Esophagus (tissue), 2 donors: ENCODE measurements around the gene PRPF38A. TPM values are rescaled to one million over a fixed set of nuclear protein-coding genes. Genes with fewer than 3 reads are reported as not detected.

ENCODE experiments used
- H3K27ac ChIP-seq, 2 donors: one replicate each; pipeline ENCODE4 v1.5.1; 2013; ENCODE audit warnings: low read depth in 2 of 2, mild to moderate bottlenecking in 2 of 2, inconsistent platforms in 1 of 2, low read length in 1 of 2, moderate library complexity in 1 of 2
- H3K27me3 ChIP-seq, 2 donors: one replicate each; pipeline ENCODE4 v1.6.1; 2013; ENCODE audit warnings: low read length in 2 of 2, control low read depth in 1 of 2, mild to moderate bottlenecking in 1 of 2; ENCODE audit not compliant: insufficient read depth in 2 of 2, control insufficient read depth in 1 of 2
- H3K36me3 ChIP-seq, 2 donors: one replicate each; pipeline ENCODE4 v1.6.1; 2013; ENCODE audit warnings: low read length in 1 of 2; ENCODE audit not compliant: control insufficient read depth in 2 of 2, insufficient read depth in 2 of 2
- H3K4me1 ChIP-seq, 2 donors: one replicate each; pipeline ENCODE4 v1.6.1; 2013; ENCODE audit warnings: low read length in 1 of 2; ENCODE audit not compliant: control insufficient read depth in 2 of 2, insufficient read depth in 2 of 2
- H3K4me3 ChIP-seq, 2 donors: one replicate each; pipeline ENCODE4 v1.5.1; 2013; ENCODE audit warnings: low read length in 2 of 2, mild to moderate bottlenecking in 2 of 2, low read depth in 1 of 2, moderate library complexity in 1 of 2
- H3K9me3 ChIP-seq, 2 donors: one replicate each; pipeline ENCODE4 v1.6.1; 2013; ENCODE audit warnings: mild to moderate bottlenecking in 2 of 2, low read depth in 1 of 2, low read length in 1 of 2, moderate library complexity in 1 of 2; ENCODE audit not compliant: control insufficient read depth in 2 of 2, insufficient read depth in 1 of 2
- WGBS, 2 donors: extraction: QIAGEN DNeasy Blood & Tissue Kit; methylation state at CpG; one replicate each; pipeline ENCODE4 v1.1.7; 2013; 5-methylcytosine and 5-hydroxymethylcytosine counted together
- polyA plus RNA-seq, 2 donors: library from polyadenylated mRNA; stranded (reverse); fragments of 200-250 nt; gene quantifications; one replicate each; pipeline ENCODE4 v1.2.3, GENCODE V29; 2013
- donor health status: healthy with polysubstance abuse.
- donor health status: Bipolar disorder and iron deficiency.

The PRPF38A gene
- polyA plus RNA-seq, 2 donors: 10.4 to 21.5 TPM

DNA sequence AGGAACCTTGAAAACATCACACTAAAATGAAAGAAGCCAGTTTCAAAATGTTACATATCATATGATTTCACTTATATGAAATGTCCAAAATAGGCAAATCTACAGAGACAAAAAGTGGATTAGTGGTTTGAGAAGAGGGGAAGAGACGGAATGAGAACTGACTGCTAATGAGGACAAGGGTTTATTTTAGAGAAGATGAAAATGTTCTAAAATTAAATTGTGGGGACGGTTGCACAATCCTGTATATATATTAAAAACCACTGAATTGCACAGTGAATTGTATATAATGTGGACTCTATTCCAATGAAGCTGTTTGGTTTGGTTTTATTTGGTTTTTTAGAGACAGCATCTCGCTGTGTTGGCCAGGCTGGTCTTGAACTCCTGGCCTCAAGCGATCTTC is 35.6 kb downstream of the PRPF38A start:
- Histone ChIP-seq H3K27me3 (no peaks in the 10 kb centered on the region), H3K4me3 (no peak overlapping the region), H3K27ac (no peak overlapping the region), H3K4me1 (no peaks in the 10 kb centered on the region), H3K9me3 (no peaks in the 10 kb centered on the region), H3K36me3 (peaks cover 2 to 8% of the 10 kb centered on the region in 2 donors)
- WGBS, 2 donors: 94% methylated on average over 4 of the region's 4 CpGs

GRCh38 chr1:52444463-52444862 is 40.1 kb downstream of the PRPF38A start:
- Histone ChIP-seq H3K4me3 (no peak overlapping the region), H3K4me1 (no peaks in the 10 kb centered on the region), H3K27ac (no peak overlapping the region), H3K27me3 (no peaks in the 10 kb centered on the region), H3K9me3 (no peaks in the 10 kb centered on the region), H3K36me3 (peaks cover 2 to 4% of the 10 kb centered on the region in 2 donors)
- whole genome bisulfite sequencing, 2 donors: 47 to 65% methylated on average over 2 of the region's 2 CpGs

DNA sequence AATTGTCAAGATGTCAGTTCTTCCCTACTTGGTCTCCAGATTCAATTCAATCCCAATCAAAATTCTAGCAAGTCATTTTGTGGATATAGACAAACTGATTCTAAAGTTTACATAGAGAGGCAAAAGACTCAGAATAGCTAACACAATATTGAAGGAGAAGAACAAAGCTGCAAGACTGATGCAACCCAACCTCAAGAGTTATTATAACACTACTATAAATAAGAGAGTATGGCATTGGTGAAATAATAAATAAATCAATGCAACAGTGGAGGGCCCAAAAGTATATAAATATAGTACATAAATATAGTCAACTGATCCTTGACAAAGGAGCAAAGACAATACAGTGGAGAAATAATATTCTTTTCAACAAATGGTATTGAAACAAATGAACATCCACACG is 49.7 kb downstream of the PRPF38A start:
- 90 to 94% methylated on average over 1 of the region's 1 CpG for WGBS, 2 donors
- Histone ChIP-seq H3K36me3 (no peaks in the 10 kb centered on the region), H3K4me1 (no peaks in the 10 kb centered on the region), H3K9me3 (no peaks in the 10 kb centered on the region), H3K27ac (no peak overlapping the region), H3K27me3 (no peaks in the 10 kb centered on the region), H3K4me3 (no peak overlapping the region)

DNA sequence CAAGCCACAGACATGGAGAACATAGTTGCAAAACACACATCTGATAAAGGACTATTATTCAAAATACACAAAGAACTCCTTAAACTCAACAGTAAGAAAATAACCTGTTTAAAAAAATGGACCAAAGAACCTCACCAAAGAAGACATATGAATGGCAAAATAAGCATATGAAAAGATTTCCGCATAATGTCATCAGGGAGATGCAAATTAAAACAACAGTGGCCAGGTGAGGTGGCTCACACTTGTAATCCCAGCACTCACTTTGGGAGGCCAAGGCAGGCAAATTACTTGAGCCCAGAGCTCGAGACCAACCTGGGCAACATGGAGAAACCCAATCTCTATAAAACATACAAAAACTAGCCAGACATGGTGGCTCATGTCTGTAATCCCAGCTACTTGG is 50.4 kb downstream of the PRPF38A start:
- 97 to 98% methylated on average over 2 of the region's 2 CpGs for WGBS, 2 donors
- H3K4me1 ChIP-seq: no peaks in the 10 kb centered on the region
- no peak overlapping the region for H3K27ac ChIP-seq
- H3K9me3 ChIP-seq: no peaks in the 10 kb centered on the region
- no peaks in the 10 kb centered on the region for H3K27me3 ChIP-seq
- no peak overlapping the region for H3K4me3 ChIP-seq
- H3K36me3 ChIP-seq: no peaks in the 10 kb centered on the region

DNA sequence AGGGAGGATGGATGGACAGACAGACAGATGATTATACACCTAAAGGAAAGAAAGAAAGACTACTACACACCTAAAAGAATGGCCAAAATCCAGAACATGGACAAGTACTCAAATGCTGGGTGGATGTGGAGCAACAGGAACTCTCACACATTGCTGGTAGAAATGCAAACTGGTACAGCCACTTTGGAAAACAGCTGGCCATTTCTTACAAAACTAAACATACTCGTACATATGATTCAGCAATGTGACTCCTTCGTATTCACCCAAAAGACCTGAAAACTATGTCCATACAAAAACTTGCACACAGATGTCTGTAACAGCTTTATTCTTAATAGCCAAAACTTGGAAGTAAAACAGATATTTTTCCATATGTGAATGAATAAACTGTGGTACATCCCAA is 51.3 kb downstream of the PRPF38A start:
- H3K36me3 ChIP-seq: no peaks in the 10 kb centered on the region
- H3K4me3 ChIP-seq: no peak overlapping the region
- WGBS, 2 donors: 94 to 97% methylated on average over 2 of the region's 2 CpGs
- no peaks in the 10 kb centered on the region for H3K27me3 ChIP-seq
- H3K4me1 ChIP-seq: no peaks in the 10 kb centered on the region
- no peaks in the 10 kb centered on the region for H3K9me3 ChIP-seq
- no peak overlapping the region for H3K27ac ChIP-seq

GRCh38 chr1:52460694-52461093 is 56.3 kb downstream of the PRPF38A start:
- Histone ChIP-seq H3K36me3 (no peaks in the 10 kb centered on the region), H3K27me3 (no peaks in the 10 kb centered on the region), H3K9me3 (no peaks in the 10 kb centered on the region), H3K4me1 (no peaks in the 10 kb centered on the region), H3K27ac (no peak overlapping the region), H3K4me3 (no peak overlapping the region)
- 92 to 96% methylated on average over 1 of the region's 1 CpG for WGBS, 2 donors

DNA sequence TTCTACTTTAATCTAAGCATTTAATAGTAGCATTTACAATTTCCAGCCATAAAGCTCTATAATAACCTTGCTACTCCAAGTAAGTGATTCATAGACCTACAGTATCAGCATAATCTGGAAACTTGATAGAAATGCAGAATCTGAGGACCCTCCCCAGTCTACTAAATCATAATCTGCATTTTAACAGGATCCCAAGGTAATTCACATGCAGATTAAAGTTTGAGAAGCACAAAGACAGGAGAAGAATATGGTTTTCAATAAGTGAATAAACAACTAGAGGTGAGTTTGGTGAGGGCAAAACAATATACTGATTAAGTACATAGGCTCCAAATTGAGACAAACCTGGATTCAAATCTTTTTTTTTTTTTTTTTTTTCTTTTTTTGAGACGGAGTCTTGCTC is 57.4 kb downstream of the PRPF38A start:
- no peak overlapping the region for H3K4me3 ChIP-seq
- H3K9me3 ChIP-seq: no peaks in the 10 kb centered on the region
- 94 to 100% methylated on average over 1 of the region's 1 CpG for WGBS, 2 donors
- no peaks in the 10 kb centered on the region for H3K4me1 ChIP-seq
- H3K27me3 ChIP-seq: no peaks in the 10 kb centered on the region
- H3K27ac ChIP-seq: no peak overlapping the region
- no peaks in the 10 kb centered on the region for H3K36me3 ChIP-seq

GRCh38 chr1:52463891-52464290 is 59.5 kb downstream of the PRPF38A start:
- Histone ChIP-seq H3K27me3 (no peaks in the 10 kb centered on the region), H3K9me3 (no peaks in the 10 kb centered on the region), H3K4me3 (no peak overlapping the region), H3K36me3 (no peaks in the 10 kb centered on the region), H3K27ac (no peak overlapping the region), H3K4me1 (no peaks in the 10 kb centered on the region)
- 97% methylated on average over 5 of the region's 5 CpGs for WGBS, 2 donors

GRCh38 chr1:52469108-52469507 is 64.7 kb downstream of the PRPF38A start:
- Histone ChIP-seq H3K27ac (no peak overlapping the region), H3K9me3 (no peaks in the 10 kb centered on the region), H3K4me1 (no peaks in the 10 kb centered on the region), H3K27me3 (no peaks in the 10 kb centered on the region), H3K36me3 (no peaks in the 10 kb centered on the region), H3K4me3 (no peak overlapping the region)
- WGBS, 2 donors: 95 to 97% methylated on average over 2 of the region's 2 CpGs
